ENCODE measurements around the gene NEB.

Gene NEB

GRCh38 chr2:151698134-151698533, 36.1 kb downstream of the NEB start:
- peak; percentile 63 for FAIRE-seq

- no peak for FAIRE-seq
Observed at GRCh38 chr2:151695778-151696177, 38.5 kb downstream of the NEB start.

DNA sequence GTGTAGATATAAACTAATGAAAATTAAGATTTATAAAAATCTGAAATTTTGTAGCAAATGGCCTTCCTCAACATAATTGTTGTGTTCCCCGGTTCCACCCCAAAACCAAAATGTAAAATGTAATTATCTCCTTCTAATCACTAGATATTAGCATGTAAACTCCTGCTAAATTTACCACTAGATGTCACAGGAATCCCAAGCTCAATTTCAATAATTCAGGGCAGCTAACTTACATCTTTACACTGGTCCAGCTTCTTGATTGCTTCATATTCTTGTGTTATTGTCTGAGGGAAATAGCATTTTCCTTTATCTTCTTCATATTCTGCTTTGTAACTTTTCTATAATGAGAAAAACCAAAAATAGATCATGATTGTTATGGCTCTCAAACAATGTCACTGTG, 42.6 kb downstream of the NEB start:
- no peak for FAIRE-seq

- no peak for FAIRE-seq
Observed at GRCh38 chr2:151688719-151689118, 45.6 kb downstream of the NEB start.

DNA sequence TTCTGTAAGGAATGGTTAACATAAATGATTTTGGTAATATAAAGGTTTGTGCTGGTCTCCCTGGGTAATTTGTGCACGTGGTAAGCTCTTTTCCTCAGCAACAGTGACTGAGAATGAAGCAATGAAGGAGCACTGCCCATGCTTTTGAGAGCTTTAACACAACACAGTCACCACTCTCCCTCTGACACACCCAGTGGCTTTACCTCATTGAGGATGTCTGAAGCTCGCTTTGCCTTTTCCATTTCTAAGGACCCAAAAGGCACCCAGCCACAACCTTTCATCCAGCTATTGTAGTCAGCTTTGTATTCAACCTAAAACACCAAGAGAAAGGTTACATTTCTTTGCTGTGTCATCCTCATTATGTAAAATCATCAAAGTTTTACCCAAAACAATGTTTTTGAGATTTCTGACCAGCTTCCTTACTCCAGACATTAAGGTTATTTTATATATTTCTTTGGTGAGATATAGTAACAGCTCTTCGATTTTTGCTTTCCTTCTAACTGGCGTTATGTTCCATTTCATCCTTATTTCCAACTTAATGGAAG, 51.7 kb downstream of the NEB start:
- FAIRE-seq, result no peak

DNA sequence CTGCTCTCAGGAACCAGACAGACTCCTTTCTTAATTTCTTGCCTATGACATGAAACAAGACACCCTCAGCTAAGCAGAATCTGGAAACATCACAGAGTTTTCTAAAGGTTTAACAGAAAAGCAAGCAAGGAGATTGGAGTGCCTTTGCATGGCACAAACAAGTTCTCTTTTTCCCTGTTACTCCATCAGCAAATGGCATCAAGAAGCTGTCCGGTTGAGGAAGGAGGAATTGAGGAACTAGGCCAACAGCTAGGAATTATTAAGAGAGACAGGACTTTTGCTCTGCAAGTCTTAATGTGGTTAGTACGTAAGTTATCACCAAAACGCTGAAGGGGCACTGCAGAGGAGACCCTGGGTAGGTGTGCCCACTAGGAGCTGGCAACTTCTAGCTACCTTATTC, 53.2 kb downstream of the NEB start:
- FAIRE-seq, result no peak

DNA sequence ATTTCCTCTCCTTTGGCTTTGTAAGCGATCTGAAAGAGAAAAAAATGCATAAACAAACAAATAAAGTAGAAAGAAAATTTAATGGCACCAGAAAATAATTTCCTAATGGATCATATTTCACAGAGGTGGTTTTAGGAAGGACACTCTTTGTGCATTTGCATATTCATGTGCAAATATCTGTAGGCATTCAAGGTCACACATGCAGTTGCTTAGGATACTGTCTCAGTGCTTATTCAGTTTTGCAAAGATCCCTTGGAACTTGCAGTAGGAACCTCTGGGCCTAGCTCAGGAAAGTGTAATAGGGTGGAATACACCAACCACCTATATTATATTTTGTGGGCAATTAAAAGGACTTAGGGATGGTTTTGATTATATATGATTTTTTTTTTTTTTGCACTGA, 54.3 kb downstream of the NEB start:
- no peak for FAIRE-seq

DNA sequence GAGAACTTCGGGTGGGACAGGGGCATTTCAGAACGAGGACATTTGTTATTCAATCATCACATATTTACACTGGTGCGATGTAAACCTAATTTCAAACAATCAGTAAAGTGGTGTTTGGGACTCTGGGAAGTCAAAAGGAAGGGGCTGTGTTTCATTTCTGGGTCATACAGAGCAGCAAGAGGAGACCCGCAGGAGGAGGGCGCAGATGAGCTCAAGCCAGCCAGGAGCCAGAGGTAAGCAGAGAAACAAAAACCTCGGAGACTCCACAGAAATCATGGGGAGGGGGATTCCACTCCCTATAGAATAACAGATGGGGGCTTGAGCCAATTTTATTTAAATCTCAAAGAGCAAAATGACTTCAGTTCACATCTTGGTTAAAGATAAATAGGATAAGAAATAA, 55.4 kb downstream of the NEB start:
- no peak for FAIRE-seq

DNA sequence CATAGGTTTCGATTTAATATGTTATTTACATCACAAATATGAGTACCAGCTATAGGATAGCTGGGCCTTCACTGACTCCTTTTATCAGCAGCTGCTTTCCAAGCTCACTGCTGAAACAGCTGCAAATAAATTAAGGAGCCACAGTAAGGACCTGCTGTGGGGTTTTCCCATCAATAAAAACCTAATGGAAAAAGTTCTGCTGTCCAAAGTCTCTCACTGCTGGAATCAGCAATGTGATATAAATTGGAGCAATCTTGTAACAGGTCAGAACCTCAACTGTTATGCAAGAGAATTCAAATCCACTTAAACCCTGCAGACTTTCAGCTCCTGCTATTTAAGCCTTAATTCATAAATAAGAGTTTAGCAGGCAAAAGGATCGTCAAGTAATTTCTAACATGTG, 61.3 kb downstream of the NEB start:
- FAIRE-seq, result no peak

GRCh38 chr2:151672277-151672676, 62.0 kb downstream of the NEB start:
- no peak for FAIRE-seq

DNA sequence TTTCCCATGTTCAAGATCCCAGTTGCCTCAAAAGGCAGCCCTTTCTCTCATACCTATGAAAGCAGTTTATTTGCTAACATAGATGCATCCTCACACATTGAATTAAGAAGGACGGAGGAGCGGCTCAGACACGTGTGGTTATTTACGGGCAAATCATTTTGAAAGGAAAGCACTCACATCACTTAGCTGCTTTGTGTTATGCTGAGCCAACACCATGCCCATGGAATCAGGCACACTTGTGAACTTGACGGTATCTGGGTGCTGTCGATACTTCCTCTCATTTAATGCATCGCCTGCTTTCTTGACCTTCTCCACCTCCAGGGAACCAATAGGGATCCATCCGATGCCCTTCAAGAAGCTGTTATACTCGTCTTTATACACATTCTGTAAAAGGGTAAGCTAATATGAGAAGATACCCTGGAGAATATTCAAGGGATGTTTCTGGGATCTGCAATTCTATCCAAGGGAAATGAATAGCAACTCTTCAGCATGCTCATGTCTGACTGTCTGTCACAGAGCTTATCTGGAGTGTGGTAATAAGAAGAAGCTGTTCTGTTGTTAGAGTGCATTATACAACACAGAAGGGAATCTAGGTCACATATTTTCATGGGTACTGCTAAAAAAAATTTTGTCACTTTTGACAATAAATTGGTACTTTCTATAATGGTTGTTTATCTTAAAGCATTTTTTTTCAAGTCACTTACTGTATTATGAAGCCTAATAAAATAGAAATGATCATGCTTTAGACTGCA, 63.3 kb downstream of the NEB start:
- FAIRE-seq, result no peak

- FAIRE-seq, result no peak
Observed at GRCh38 chr2:151670346-151670745, 63.9 kb downstream of the NEB start.

DNA sequence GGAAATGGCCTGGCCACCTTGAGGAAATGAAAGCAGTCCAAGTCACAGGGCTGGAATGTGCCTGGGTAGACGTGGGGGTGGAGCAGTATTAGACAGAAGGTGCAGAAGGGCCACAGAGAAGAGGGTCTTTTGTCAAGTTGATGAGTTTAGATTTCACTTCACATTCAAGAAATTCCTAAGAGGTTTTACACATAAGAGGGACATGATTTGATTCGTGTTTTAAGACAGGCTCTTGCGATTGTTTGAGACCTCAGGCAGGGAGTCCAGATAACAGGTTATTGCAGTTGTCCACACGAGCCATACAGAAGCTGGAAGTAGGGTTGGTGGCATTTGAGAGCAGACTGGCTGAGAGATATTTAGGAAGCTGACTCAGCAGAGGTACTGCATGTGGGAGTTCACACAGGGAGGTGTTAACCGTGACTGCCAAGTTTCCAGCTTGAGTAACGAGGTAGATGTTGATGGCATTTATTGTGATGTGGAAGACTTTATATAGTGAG, 64.6 kb downstream of the NEB start:
- FAIRE-seq, result no peak

- no peak for FAIRE-seq
Observed at GRCh38 chr2:151668737-151669136, 65.5 kb downstream of the NEB start.

- no peak for FAIRE-seq
Observed at GRCh38 chr2:151665959-151666358, 68.3 kb downstream of the NEB start.

GRCh38 chr2:151664520-151664919, 69.8 kb downstream of the NEB start:
- FAIRE-seq, result no peak

GRCh38 chr2:151661625-151662024, 72.7 kb downstream of the NEB start:
- no peak for FAIRE-seq

DNA sequence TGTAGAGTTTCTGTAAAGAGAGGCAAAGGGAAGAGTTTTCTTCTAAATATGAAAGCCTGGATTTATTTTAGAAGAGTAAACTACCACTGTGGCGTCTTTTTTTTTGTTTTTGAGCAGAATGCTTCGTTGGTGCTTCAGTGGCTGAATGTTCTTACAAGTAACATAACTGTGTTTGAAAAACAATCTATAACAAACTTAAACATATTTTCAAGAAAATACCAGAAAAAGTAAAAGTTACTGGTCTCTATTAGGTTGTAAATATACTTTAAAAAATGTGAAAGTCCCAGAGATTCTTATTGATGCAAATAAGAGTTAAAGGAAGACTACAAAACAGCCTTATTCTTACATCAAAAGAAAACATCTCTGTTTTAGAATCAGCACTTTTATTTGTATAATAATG, 76.2 kb downstream of the NEB start:
- no peak for FAIRE-seq

- FAIRE-seq, result no peak
Observed at GRCh38 chr2:151657667-151658076, 76.6 kb downstream of the NEB start.

DNA sequence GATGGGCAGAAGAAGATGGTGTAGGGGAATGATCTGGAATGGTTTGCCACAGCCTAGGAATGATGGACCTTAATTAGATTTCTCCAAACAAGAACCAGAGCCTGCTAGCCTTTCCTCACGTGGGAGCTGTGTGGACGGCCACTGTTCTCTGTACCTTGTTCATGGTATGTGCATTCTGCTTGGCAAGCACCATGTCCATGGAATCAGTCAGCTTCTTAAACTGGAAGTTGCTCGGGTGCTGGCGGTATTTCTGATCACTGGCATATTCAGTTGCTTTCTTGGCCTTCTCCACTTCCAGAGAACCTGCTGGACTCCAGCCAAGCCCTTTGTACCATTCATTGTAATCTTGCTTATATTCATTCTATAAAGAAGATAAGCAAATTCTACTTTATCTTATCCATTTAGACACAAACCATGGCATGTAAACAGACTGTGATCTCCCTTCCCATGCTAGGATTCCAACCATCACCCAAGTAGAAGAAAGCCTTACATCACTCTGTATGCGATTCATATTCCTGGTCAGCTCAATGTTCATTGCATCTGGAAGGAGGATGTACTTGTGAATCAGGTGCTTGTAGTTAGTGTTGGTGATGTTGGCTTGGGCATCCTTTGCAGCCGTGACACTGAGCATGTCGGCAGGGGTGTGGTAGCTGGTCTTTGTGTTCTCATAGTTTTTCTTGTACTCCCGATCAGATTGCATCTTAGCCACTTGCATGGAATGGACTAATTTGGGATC, 78.4 kb downstream of the NEB start:
- FAIRE-seq, result no peak

DNA sequence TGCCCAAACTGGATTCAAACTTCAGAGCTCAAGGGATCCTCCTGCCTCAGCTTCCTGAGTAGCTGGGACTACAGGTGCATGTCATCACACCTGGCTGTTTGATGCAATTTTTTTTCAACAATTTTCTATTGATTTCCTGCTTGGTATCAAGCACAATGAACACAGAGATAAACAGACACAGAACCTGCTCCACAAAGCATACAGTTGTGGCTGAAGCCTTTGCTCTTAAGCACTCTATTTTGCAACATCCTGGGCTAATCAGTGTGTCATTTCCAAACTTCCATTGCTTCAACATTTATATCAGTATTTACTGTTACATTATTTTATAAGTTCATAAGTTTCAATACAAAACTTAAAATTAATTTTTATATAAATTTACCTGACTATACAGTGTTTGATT, 79.4 kb downstream of the NEB start:
- no peak for FAIRE-seq

- no peak for FAIRE-seq
Observed at GRCh38 chr2:151654085-151654484, 80.2 kb downstream of the NEB start.

GRCh38 chr2:151651274-151651673, 83.0 kb downstream of the NEB start:
- FAIRE-seq, result no peak

DNA sequence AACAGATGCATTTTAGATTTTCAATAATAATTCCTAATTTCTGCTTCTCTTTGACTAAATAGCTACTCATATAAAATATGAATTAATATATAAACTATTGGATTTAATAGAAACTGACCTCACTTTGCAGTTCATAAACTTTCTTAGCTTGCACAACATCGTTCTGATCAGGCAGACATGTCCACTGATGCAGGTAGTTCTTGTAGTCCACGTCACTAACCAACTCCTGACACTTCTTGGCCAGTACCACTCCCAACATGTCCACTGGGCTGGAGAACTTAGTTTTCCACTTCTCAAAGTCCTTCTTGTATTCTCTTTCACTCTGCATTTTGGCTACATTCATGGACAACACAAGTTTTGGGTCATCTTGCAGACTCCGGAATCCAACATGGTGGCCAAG, 83.8 kb downstream of the NEB start:
- no peak for FAIRE-seq
